SHP77 (cell line): ENCODE results near the gene SUN1.

Experiments
- DNase-seq, 2 experiments: peaks; one replicate each; lab custom pipeline; 2025; lab: John Stamatoyannopoulos, UW

The SUN1 gene

DNA sequence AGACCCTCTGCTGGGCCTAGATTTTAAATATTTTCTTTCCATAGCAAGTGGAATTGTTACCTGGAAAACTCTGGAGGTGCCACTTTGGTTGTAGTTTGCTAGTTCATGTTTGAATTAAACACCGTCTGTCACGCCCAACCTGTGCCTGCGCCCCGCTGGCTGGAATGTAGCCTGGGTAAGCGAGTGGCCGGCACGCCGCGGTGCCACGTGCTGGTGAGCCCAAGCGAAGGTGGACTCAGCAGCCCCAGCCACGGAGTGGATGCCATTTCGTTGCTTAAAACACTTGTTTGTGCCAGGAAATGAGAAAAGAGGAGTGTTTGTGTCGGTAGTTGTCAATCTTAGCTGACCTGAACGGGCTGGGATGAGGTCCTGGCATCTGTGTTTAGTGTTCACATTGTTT lies 46.8 kb downstream of the SUN1 start:
- no peak for DNase-seq

DNA sequence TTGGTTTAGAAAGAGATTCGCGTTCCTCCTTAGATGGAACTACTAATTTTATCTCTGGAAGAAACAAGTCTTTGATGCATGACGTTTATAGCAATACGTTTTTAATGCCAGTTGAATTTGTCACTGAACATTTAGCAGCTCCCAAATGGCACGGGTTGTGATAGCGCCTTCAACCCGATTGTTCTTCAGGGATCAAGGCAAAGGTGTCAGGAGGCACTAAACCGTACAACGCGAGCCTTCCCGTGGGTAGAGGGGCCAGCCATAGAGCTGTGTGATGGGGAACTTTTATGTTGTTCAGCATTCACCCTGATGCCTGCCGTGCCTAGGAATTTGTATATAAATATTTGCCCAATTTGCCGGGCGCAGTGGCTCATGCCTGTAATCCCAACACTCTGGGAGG lies 47.4 kb downstream of the SUN1 start:
- no peak for DNase-seq

DNA sequence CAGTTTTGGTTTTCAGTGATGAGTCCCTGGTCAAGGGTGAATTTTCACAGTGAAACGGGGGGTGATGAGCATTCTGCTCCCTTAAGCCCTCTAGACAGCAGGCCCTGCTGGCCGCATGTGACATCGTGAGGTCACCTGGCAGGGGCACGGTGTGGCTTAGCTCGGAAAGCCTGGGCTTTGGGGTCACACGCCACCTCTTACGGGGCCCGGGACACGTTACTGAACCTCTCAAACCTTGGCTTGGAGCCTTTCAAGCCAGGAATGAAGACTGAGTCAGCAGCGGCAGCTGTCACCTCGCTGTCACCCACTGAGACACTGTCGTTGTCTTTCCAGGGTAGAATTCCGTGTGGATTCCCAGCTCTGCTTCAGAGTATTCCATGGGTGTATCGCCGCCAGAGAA lies 48.2 kb downstream of the SUN1 start:
- DNase-seq, result no peak

DNA sequence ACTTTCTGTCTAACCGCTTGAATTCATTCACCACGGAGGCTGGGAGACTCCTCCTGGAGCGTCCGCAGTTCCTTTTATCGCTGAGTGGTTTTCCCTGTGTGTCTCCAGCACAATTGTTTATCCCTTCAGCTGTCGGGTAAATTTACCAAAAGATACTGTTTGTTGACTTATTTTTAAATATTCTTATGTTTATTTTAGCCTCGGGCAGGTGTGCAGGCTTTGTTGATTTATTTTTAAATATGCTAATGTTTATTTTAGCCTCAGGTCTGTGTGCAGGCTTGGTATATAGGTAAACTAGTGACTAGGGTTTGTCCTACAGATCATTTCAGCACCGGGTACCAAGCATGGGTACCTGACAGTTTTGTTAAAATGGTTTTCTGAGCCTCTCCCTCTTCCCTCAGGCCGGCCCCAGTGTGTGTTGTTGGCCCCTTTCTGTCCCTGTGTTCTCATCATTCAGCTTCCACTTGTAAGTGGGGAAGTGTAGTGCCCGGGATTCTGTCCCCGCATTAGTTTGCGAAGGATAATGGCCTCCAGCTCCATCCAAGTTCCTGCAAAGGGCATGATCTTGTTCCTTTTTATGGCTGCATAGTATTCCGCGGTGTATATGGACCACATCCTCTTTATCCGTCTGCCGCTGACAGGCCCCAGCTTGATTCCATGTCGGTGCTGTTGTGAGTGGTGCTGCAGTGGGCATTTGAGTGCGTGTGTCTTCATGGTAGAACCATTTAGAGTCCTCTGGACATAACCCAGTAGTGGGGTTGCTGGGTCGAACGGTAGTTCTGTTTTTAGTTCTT lies 49.4 kb downstream of the SUN1 start:
- DNase-seq, result no peak

DNA sequence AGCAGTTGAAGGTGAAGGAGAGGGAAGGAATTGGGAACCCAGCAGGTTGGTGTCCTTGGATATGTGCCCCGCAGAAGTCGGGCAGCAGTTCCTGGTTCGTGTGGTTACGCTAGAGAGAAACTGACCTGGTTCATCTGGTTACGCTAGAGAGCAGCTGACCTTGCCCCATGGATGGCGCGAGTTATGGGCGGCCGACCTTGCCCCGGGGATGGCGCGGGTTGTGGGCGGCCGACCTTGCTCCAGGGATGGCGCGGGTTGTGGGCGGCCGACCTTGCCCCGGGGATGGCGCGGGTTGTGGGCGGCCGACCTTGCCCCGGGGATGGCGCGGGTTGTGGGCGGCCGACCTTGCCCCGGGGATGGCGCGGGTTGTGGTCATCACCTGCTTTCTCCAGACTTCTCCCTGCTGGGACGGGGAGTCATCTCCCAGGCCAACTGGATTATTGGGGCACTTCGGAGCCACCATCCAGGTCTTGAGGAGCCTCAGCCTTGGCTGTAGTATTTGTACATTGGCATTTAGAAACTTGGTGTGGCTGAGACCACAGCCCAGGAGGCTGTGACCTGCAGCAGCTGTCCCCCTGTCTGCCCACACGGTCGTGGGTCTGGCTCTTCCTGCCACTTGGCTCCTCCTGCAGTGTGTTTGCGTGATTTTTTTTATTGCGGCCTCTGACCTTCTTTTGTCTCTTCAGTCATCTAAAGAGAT lies 50.2 kb downstream of the SUN1 start:
- no peak for DNase-seq

DNA sequence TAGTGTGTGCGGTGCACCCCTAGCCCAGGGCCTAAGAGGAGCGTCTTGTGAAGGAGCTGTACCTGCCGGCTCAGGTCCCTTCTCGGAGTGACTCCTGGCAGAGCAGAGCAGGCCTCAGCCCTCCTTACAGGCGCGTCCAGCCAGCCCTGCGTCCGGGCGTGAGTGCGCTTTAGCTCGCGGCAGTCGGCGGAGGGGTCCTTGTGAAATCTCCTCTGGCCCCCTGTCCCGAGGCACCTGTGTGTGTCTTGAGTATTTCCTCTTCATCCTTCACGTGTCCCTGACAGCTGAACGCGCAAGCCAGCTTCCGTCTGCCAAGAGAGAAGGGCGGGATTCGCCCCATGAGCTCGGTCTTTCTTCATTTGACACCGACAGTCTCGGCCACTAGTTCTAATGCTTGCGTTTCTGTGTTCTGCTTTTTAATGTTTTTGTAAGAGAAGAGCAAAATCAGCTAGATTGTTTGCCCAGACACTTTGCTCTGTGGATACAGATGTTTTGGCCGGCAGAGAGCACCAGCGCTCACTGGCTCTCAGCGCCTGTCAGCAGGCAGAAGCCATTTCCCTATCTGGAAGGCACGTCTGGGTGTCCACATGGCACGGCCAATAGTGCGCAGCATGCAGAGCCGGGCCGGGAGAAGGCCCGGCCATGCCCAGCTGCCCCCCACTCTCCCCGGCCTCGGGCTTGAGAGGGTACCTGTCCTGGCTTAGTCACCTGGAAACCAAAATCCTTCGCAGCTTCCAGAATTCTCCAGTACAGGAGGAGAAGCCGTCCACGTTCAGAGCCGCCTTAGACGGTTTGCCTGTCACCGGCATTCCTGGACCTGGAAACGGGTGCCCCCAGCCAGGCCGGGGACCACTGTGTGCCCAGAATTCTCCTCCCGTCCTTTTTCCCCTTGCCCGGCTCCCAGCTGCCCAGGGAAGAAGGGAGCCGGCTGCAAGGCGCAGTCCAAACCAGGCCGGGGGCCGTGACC lies 51.1 kb downstream of the SUN1 start:
- peak in 1 of 2 experiments; percentile 23 for DNase-seq

DNA sequence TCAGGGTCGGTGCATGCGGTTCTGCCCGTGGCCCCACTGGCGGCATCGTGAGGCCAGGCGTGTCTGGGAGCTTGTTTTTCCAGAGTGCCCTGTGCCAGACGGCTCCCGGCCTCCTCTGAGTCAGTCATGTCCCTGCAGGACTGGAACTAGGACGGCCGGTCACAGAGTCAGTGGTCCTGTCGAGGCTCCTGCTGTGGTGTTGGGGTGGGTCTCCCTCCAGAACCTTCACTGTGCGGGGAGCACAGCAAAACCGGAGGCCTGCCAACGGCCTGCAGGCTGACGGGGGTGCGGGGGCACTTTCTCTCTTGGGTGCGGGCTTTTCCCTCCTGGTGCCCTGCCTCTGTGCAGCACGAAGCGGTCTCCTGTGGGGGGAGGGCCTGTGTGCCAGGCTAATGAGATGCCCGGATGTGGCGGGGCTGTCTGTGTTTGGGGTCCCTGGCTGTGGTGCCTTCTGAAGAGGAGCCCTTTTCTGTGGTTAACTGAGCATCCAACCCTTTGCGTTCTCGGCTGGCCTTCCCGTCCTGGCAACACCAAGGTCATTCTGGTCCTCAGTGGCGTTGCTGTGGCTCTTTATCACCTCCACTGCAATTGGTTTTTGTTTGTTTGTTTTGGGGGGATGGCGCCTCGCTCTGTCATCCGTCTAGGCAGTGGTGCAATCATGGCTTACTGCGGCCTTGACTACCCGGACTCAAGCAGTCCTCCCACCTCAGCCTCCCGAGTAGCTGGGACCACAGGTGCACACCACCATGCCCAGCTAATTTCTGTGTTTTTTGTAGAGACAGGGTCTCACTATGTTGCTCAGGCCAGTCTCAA lies 52.1 kb downstream of the SUN1 start:
- DNase-seq, result no peak

DNA sequence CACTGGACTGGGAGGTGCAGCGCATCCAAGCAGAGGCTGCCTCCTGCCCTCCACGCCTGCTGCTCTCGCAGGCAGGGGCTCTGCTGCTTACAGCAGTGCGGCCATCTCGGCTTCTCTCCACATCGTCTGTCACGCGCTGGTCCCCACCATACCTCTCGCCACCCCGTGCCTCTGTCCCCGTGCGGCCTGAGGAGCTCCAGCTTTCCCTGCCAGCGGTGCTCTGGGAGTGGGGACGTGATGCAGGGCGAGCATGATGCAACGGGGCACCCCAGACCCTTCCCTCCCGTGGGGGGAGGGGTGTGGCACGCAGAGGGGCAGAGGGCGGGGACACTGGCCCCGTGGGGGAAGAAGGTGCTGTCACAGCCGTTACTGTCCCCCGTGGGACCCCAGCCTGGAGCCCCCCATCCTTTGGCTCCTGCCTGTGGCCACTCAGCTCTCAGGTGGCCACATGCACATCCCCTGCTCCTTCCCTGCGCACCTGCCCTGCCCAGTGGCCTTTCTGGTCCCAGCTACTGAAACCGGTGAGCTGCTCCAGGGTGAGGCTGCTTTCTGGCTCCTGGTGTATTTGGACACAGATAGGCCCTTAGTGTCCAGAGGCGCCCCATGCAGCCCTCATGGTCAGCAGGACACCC lies 53.1 kb downstream of the SUN1 start:
- no peak for DNase-seq

DNA sequence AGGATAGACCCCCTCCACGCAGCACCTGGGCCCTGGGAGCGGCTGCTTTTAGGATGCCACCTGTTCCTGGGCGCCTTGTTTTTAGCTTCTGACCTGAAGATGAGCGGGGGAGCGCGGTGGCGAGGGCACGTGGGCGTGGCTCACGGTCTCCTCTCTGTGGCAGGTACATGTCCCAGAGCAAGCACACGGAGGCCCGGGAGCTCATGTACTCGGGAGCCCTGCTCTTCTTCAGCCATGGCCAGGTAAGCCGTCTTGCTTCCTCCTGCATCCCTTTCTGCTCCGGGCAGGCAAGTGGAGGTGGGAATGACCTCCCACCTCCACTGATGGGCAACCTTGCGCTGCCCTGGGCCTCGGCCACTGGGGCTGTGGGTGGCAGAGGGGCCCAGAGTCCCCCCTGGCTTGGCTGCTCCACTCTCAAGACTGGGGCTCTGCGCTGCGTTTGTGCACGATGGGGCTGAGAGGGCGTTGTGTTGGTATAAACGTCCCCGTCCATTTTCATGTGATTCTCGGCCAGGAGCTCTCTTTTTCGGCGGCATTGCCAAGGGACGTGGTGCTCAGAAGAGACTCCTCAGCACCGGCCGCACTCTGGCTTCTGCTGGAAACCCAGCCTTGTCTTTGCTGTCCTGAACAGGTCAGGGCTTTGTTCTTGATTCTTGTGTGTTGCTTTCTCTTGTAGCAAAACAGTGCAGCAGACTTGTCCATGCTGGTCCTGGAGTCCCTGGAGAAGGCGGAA lies 53.8 kb downstream of the SUN1 start:
- DNase-seq, result no peak

DNA sequence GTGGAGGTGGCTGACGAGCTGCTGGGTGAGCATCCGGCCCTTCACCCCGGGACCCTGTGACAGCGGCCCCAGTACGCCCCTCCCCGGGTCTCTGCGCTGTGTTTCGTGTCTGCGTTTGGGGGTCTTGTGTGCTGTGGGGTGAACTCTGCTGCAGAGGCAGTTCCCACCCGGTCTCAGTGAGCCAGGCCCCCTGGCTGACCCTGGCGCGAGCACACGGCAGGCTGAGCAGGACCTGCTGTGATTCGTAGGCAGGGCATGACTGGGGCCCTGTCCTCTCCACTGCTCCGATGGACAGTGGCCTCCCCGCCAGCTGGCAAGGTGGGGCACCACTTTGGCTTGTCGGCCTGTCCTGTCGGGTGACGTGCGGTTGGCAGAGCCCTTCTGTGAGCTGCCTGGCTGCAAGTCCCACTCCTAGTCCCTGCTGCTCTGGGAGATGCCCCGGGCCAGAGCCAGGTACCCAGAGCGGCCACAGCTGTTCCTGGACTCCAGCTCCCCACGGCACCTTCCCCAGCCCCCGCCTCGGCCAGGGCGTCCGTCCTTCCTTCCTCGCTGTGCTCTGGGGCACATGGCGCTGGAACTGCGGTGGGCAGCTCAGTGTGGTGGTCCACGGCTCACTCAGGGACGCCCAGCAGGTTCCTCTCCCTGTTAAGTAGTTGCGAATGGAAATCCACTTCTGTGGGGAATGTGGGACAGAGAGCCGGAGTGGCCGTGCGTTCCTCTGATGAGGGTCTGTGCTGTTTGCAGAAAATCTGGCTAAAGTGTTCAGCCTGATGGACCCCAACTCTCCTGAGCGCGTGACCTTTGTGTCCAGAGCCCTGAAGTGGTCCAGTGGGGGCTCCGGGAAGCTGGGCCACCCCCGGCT lies 54.6 kb downstream of the SUN1 start:
- DNase-seq, result no peak

DNA sequence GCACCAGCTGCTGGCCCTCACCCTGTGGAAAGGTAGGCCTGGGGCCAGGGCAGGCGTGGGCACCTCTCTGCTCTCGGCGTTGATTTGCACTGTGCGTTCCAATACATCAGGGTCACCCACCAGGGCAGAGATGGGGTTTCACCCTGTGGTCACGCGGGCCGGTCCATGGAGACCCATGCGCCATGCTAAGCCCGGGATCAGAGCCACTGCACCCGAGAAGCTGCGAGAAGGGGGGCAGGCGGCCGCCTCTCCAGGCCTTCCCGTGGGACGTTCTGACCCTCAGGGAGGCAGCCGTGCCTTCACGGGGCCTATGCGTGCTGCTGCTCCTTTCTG lies 55.2 kb downstream of the SUN1 start:
- no peak for DNase-seq

DNA sequence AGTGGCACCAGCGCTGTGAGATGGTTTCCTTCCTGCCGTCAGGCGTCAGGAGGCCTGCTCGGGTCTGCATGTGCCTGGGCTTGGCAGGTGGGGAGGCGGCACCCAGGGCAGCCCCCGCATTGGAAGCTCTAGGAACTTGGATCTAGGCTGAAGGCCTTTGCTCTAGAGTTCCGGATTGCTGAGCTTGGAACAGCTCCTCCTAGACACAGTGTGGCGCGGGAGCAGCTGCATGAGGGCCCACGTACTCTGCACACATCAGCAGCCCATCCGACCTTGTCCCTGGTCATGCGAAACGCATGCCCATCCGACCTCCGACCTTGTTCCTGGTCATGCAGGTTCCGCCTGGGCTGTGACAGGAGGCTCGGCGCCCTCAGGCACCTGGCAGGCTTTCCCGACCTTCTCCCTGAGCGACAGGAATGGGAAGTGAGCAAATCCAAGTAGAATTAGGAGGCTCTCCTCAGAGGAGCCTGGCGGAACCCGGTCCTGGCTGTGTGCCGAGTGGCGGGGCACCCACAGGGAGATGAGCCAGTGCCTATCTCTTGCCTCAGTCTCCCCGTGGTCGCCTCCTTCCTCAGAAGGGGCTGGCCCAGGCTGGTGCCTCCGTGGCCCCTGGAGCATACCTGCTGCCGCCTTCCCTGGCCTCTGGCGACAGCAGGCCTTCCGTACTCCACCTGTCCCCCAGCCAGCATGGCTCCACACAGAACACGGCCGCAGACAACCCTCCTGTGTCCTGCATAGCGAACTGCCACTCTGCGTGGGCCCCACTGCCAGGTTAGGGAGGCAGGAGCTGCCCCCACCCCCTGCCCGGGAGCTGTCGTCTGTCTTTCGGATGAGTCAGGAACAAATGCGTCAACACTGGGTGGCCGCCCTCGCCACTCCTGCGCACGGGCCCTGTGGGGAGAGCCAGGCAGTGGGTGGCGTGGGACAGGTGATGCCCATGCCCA lies 56.1 kb downstream of the SUN1 start:
- DNase-seq, result no peak

DNA sequence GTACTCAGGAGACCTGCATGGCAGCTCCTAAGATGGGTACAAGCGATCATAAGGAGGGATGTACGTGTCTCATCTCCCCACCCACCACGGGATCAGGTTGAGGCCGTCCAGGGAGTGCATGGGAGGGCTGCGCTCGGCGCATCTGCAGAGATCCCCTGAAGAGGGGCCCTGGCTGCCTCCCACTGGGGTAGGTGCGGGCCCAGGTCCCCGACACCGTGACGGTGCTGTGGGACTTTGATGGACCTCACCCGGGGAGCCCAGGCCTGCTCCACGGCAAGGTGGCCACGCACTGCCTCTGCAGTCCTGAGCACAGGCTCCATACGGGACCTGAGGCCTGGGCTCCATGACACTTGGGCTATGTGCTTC lies 56.7 kb downstream of the SUN1 start:
- DNase-seq, result no peak

DNA sequence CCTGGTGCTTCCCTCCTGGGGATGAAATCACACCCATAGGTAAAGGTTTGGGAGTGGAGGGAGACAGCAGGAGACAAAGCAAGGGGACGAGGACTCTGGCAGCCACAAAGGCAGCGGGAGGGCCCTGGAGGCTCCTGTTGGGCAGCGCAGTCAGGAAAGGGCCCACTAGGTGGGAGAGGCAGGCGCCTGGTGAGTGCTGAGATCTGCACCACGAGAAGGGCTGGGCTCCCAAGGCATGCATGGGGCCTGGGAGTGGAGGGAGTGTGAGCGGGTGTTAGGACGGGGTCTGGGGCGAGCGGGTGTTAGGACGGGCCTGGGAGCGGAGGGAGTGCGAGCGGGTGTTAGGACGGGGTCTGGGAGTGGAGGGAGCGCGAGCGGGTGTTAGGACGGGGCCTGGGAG lies 57.1 kb downstream of the SUN1 start:
- no peak for DNase-seq

DNA sequence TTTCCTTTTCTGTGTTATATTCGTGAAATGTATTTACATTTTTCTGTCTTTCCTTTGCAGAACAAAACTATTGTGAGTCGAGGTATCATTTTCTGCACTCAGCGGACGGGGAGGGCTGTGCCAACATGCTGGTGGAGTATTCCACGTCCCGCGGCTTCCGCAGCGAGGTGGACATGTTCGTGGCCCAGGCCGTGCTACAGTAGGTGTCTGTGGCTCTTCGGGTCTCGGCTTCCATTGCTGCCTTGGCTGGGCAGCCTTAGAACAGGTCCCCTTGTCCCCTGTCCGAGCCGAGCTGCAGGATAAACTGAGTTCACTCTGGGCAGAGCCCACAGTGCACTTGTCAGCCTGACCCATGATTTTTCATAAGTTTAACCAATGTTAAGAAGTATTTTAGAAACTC lies 58.6 kb downstream of the SUN1 start:
- DNase-seq, result no peak

DNA sequence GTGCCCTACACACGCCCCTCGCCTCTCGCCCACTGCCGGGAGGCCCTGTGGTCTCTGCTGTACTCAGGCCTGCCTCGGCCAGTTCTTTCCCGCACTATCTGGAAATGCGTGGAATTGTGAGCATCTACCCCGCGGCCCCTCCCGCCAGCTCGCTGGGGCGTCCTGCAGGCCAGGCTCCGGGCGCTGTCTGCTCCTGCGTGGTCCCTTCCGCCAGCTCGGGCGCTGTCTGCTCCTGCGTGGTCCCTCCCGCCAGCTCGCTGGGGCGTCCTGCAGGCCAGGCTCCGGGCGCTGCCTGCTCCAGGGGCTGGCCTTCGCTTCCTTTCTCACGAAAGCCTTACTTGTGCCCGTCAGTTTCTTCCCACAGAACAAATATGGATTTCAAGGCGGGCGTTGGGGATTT lies 59.0 kb downstream of the SUN1 start:
- DNase-seq, result no peak

DNA sequence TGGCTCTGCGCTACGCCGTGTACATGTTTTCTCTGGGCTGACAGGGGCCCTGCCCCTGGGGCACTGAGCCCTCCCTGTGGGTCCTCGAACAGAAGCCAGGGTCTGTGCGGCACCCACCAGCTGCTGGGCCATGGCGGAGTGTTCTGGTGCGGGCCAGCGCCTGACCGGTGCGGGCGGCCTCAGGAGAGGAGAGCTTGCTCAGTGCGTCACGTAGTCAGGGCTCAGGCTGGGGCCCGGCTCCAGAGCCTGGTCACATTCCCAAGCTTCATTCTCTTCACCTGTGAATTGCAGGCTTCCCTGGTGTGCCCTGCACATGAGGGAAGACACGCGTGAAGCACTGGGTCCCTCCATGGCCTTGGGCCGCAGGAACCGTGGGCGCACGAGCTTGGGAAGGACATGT lies 59.5 kb downstream of the SUN1 start:
- DNase-seq, result no peak
